Measurements from ENCODE around the gene DCDC1.

DCDC1 gene

GRCh38 chr11:31231601-31232000 is 137.9 kb downstream of the DCDC1 start:
- DNase-seq: no peak

- DNase-seq: no peak
These were observed 150.7 kb downstream of the DCDC1 start for GRCh38 chr11:31218847-31219246.

- no peak for DNase-seq
These were observed 155.2 kb downstream of the DCDC1 start for GRCh38 chr11:31214372-31214771.

GRCh38 chr11:31199378-31199777 is 170.2 kb downstream of the DCDC1 start:
- DNase-seq: peak in 1 of 2 experiments; percentile 43

- DNase-seq: no peak
These were observed 195.4 kb downstream of the DCDC1 start for GRCh38 chr11:31173926-31174680.

GRCh38 chr11:31160504-31161422 is 208.8 kb downstream of the DCDC1 start:
- peak in 1 of 2 experiments; percentile 6 for DNase-seq

- DNase-seq: no peak
These were observed 218.7 kb downstream of the DCDC1 start for GRCh38 chr11:31150841-31151240.

- DNase-seq: no peak
These were observed 219.5 kb downstream of the DCDC1 start for GRCh38 chr11:31150011-31150410.

GRCh38 chr11:31141789-31142188 is 227.8 kb downstream of the DCDC1 start:
- DNase-seq: no peak

- DNase-seq: no peak
These were observed 230.1 kb downstream of the DCDC1 start for GRCh38 chr11:31139479-31139878.

GRCh38 chr11:31132531-31133421 is 236.8 kb downstream of the DCDC1 start:
- DNase-seq: no peak

- DNase-seq: no peak
These were observed 237.8 kb downstream of the DCDC1 start for GRCh38 chr11:31131760-31132159.

- no peak for DNase-seq
These were observed 242.2 kb downstream of the DCDC1 start for GRCh38 chr11:31127290-31127689.

GRCh38 chr11:31120428-31120827 is 249.1 kb downstream of the DCDC1 start:
- DNase-seq: no peak

GRCh38 chr11:31118566-31118965 is 251.0 kb downstream of the DCDC1 start:
- DNase-seq: no peak

GRCh38 chr11:31117038-31117437 is 252.5 kb downstream of the DCDC1 start:
- DNase-seq: no peak

- peak in 1 of 2 experiments; percentile 17 for DNase-seq
These were observed 255.1 kb downstream of the DCDC1 start for GRCh38 chr11:31114442-31114841.

GRCh38 chr11:31110830-31111229 is 258.7 kb downstream of the DCDC1 start:
- DNase-seq: no peak

GRCh38 chr11:31109446-31109845 is 260.1 kb downstream of the DCDC1 start:
- DNase-seq: no peak

- DNase-seq: no peak
These were observed 261.9 kb downstream of the DCDC1 start for GRCh38 chr11:31107649-31108048.

- DNase-seq: peak; percentile 88 to 92
These were observed 262.5 kb downstream of the DCDC1 start for GRCh38 chr11:31106968-31107576.

- peak; percentile 50 to 71 for DNase-seq
These were observed 263.2 kb downstream of the DCDC1 start for GRCh38 chr11:31106326-31106725.
